GM18526 (cell line): Measurements from ENCODE around the gene PCYOX1L.

ENCODE experiments used
- POLR2A ChIP-seq: IDR thresholded peaks from 3 replicates; pipeline ENCODE4 v1.6.1; 2011; ENCODE audit not compliant: insufficient read length; ENCODE audit errors: extremely low read depth

PCYOX1L gene

GRCh38 chr5:149386166-149386565 lies 28.3 kb downstream of the PCYOX1L start:
- TF ChIP-seq POLR2A = no peak

DNA sequence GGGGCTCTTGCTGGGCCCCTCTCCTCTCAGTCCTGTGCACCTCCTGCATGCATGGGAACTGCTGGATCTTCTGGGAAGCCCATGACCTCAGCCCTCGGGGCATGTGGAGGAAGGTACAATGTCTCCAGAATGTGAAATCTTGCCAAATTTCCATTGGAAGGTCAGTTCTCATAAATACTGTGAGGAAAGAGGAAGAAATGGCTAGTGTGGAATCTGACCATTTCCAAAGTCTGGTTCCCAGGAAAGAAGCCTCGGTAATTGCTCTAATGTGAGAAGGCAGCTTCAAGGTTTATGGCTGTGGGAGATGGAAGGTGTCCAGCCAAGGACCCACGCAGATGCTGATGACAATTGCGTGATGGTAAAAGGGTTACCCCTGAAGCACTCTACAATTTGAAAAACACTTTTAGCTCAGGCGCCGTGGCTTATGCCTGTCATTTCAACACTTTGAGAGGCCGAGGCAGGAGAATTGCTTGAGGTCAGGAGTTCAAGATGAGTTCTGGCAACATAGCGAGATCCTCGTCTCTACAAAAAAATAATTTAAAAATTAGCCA lies 29.3 kb downstream of the PCYOX1L start:
- no peak for TF ChIP-seq POLR2A

DNA sequence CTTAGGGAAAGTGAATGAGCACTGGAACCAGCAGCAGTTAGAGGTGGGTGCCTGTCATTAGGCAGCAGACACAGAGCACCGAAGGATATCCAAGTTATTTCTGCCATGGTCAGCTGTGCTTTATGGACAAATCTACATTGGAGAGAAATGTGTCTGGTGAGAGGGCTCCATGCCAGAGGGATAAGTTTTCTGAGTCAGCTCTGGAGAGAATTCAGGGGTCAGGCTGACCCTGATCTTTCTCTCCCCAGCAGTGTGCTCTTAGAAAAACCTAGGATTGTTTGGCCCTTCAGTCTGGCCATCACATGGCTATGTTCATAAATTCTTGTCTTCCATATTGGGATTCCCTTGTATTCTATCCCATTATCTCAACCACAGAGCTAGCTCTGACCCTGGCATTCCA lies 30.1 kb downstream of the PCYOX1L start:
- no peak for TF ChIP-seq POLR2A

DNA sequence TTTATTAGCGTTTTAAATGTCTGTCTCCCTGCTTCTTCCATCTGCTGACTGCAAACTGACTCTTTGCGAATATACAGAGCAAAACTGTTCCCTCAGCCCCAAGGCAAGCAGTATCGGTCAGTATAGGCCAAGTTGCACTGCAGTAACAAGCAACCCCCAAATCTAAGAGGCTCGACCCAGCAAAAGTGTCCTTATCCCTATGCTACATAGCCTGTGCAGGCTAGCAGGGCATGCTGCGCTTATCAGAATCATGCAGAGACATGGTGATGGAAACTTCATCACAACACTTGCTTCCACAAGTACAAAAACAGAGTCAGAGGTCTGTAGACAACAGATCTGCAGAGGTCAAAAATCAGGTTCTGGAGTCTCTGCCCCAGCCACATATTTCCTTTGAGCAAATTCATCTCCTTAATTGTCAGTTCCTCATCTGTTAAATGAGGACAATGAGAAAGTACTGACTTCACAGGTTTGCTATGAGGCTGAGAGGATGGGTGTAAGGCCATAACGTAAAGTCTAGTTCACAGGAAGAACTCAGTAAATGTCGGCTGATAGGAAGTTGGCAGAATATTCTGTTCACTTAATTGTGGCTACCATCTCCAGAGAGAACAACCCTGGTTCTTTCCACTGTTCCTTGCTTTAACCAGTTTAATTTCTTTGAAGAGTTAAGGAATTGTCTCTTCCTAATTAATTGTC lies 30.8 kb downstream of the PCYOX1L start:
- TF ChIP-seq POLR2A = no peak

GRCh38 chr5:149389552-149390495 lies 32.0 kb downstream of the PCYOX1L start:
- no peak for TF ChIP-seq POLR2A

- TF ChIP-seq POLR2A = no peak
These were observed 33.7 kb downstream of the PCYOX1L start for GRCh38 chr5:149391524-149391923.

DNA sequence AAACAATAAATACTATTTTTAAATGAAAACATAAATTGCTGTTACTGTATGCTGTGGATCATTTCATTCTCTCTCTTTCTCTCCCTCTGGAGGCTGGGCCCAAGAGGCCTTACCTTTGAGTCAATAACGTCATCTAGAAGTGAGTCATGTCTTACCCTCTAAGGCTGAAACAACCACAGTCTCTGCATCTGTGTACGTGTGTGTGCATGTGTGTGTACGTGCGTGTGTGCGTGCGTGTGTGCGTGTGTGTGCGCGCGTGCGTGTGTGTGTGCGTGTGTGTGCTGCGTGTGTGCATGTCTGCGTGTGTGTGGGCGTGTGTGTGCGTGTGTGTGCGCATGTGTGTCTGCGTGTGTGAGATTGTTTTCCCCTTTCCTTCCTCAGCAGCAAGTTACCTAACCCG lies 34.9 kb downstream of the PCYOX1L start:
- no peak for TF ChIP-seq POLR2A

DNA sequence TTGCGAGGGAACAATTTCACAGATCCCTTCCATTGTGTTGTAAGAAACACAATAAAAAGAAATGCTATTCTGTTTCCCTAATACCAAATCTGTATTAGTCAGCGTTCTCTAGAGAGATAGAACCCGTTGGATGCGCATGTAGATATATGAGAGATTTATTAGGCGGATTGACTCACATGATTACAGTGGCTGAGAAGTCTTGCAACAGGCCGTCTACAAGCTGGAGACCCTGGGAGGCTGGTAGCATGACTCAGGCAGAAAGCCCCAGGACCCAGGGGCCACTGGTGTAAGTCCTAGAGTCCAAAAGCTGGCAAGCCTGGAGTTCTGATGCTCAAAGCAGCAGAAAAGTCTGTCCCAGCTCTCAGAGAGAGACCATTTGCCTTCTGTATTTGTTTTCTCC lies 39.7 kb downstream of the PCYOX1L start:
- no peak for TF ChIP-seq POLR2A

DNA sequence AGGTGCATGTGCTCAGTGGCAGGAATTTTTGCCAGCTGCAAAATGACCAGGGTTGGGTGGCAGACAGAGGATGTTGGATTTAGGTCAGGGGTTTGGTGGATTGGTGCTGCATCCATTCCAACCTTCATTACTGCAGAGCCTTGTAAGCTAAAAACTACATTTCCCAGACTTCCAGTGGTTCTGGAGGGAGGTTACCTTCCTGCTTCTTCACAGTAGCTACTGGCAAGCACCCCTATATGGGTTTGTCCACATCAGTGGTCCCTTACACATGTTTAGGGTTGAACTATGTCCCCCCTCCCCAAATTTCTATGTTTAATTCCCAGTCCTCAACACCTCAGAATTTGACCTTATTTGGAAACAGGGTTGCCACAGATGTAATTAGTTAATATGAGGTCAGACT lies 41.9 kb downstream of the PCYOX1L start:
- no peak for TF ChIP-seq POLR2A

DNA sequence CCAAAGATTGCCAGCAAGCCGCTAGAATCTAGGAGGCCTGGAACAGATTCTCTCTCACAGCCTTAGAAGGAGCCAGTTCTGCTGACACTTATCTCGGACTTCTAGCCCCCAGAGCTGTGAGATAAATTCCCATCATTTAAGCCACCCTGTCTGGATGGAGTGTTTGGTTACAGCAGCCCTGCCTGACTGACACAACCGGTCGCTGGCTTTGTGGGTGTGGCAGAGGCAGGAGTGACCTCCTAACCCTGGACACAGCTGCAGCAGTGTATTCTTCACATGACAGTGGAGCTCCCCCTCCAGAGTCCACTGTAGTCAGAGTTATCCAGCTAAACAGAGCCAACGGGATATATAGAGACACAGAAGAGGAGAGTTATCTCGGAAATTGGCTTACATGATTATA lies 42.5 kb downstream of the PCYOX1L start:
- TF ChIP-seq POLR2A = no peak

GRCh38 chr5:149401051-149401450 lies 43.2 kb downstream of the PCYOX1L start:
- TF ChIP-seq POLR2A = no peak

DNA sequence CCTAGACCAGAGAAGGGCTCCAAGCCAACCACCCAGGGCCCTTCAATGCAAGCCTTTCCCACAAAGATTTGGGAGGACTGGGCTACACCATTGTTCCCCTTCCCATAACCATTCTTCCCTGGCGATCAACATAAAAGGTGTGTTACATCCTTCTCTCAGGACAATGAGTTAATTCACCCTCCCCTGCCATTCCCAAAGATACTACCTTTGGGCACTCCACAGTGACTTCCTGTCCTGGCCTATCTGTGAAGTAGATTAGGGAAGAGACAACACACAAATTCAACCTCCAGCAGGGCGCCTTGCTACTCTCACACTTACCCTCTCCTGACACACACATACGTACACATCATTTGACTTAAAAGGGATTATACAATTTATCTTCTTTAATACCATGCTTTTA lies 44.4 kb downstream of the PCYOX1L start:
- TF ChIP-seq POLR2A = no peak

DNA sequence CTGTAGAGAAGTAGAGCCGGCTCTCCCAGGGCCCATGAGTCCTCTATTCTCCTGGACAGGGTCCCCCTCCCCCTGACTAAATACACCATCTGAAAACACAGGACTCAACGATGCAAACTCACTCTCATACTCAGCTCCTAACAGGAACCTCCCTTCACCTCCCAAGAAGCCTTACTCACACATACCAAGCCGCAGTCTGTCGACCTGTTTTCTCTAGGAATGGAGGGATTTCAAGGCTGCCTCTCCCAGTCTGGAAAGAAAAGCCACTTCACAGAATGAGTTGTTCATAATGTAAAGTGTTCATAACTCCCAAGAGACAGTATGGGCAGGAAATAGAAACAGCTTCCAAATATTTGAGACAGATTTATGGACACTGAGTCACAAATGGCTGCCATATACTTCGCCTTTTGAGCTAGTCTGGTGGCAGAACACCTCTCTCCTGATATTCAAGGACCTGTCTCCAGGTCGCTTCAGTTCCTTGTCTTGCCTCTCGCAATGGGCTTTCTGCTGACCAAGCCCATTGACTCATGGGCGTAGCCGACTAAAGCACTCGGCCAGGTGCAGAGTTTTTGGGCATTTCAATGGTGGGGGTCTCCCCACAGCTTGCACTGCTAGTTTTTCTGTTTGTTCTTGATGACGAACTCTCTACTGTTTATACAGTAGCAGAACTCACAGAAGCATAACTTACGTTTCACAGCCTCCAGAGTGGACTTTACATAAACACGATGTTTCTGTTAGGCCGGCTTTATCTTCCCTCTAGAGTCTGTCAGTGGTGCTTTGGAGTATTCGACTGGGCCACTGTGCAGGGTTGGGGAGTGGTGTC lies 46.3 kb downstream of the PCYOX1L start:
- TF ChIP-seq POLR2A = no peak

DNA sequence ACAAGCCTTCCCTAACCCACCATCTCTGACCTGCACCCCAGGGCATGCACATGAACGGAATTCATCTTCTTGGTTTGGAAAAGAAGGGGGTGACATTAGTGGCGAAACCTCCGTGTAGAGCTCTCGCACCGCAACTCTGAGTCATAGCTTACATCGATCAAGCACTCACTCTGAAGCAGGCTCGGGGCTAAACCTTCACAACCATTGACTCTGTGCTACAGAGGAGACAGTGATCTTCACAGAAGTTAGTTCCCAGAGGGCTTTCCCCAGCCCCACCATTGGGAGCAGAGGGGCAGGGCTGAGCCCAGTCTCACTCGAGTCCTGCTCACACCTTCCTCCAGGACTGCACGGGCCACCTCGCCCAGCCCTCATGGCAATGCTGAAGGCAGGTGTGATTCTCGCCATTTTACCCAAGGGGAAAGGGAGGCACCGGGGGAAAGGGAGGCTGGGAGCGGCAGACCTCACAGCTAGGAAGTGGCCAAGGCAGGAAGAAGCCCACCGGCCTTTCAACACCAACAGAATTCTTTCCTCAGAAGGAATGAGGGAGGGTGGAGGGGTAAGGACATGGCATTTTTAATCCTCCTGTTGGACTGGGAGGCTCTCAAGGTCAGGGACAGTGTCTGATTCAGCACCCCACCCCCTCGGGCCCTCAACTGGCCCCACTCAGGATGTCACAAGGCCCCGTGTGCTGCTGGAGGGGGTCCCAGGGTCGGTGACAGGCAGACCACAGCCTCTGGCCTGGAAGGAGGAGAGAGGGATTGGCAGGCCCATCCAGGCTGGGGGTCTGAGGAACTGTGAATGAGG lies 47.1 kb downstream of the PCYOX1L start:
- no peak for TF ChIP-seq POLR2A

- TF ChIP-seq POLR2A = no peak
These were observed 47.8 kb downstream of the PCYOX1L start for GRCh38 chr5:149405550-149406202.
